Smooth muscle cell (in vitro differentiated cells): Measurements from ENCODE around the gene PPP2R2D. TPM values are rescaled to one million over a fixed set of nuclear protein-coding genes. Genes with fewer than 3 reads are reported as not detected.

Experiments
- DNase-seq: peaks from one replicate; lab custom pipeline; 2025; ENCODE audit not compliant: unreplicated experiment; lab: John Stamatoyannopoulos, UW
- H2AFZ ChIP-seq: fragments of 200-600 bp; sonication (generic); 2 replicates; pipeline ENCODE4 v1.6.0; 2016; ENCODE audit warnings: antibody characterized with exemption, low read depth, mild to moderate bottlenecking
- H3F3A ChIP-seq: fragments of 200-600 bp; sonication (generic); 2 replicates; pipeline ENCODE4 v1.6.0; 2017; ENCODE audit warnings: antibody characterized with exemption, low read depth
- H3K27ac ChIP-seq: fragments of 200-600 bp; sonication (generic); 2 replicates; pipeline ENCODE4 v1.5.1; 2016; ENCODE audit warnings: low read depth, mild to moderate bottlenecking
- H3K27me3 ChIP-seq: fragments of 200-600 bp; sonication (generic); 2 replicates; pipeline ENCODE4 v1.6.1; 2016; ENCODE audit warnings: low read depth, mild to moderate bottlenecking
- H3K36me3 ChIP-seq: fragments of 200-600 bp; sonication (generic); 2 replicates; pipeline ENCODE4 v1.5.1; 2016; ENCODE audit warnings: low read depth
- H3K4me1 ChIP-seq: fragments of 200-600 bp; sonication (generic); 2 replicates; pipeline ENCODE4 v1.5.1; 2016; ENCODE audit warnings: low read depth
- H3K4me2 ChIP-seq: fragments of 200-600 bp; sonication (generic); 2 replicates; pipeline ENCODE4 v1.6.0; 2016; ENCODE audit warnings: mild to moderate bottlenecking
- H3K4me3 ChIP-seq: fragments of 200-600 bp; sonication (generic); 2 replicates; pipeline ENCODE4 v1.5.1; 2016; ENCODE audit warnings: mild to moderate bottlenecking
- H3K79me2 ChIP-seq: fragments of 200-600 bp; sonication (generic); 2 replicates; pipeline ENCODE4 v1.6.0; 2016; ENCODE audit warnings: low read depth, mild to moderate bottlenecking
- H3K9ac ChIP-seq: fragments of 200-600 bp; sonication (generic); 2 replicates; pipeline ENCODE4 v1.6.0; 2016; ENCODE audit warnings: low read depth
- H3K9me3 ChIP-seq: fragments of 200-600 bp; sonication (generic); replicated peaks from 2 replicates; pipeline ENCODE4 v1.5.1; 2016; ENCODE audit warnings: low read depth
- H4K20me1 ChIP-seq: fragments of 200-600 bp; sonication (generic); 2 replicates; pipeline ENCODE4 v1.6.0; 2016; ENCODE audit warnings: low read depth
- WGBS: methylation state at CpG from one replicate; pipeline ENCODE4 v1.1.7; 2016; ENCODE audit warnings: low lambda C conversion rate; 5-methylcytosine and 5-hydroxymethylcytosine counted together
- polyA plus RNA-seq: library from polyadenylated mRNA; unstranded; fragments of >200 nt; fragmentation: Nextera tagmentation; extraction: Ambion mirVana; gene quantifications from 2 replicates; pipeline ENCODE4 v1.2.1, GENCODE V29; 2016
- total RNA-seq: library from RNA; depleted of rRNA; stranded (reverse); fragments of >200 nt; gene quantifications from 2 replicates; pipeline ENCODE4 v1.2.3, GENCODE V29; 2014
- TF ChIP-seq, protein P1 (sequence below): fragments of 200-600 bp; sonication (generic); IDR thresholded peaks from 2 replicates; pipeline ENCODE4 v1.5.1; 2017; ENCODE audit warnings: borderline replicate concordance, mild to moderate bottlenecking, antibody characterized with exemption; ENCODE audit not compliant: insufficient read depth, poor library complexity, severe bottlenecking

PPP2R2D gene
- total and polyA plus RNA-seq, 2 experiments from 2014 or later: 22.5 to 27.1 TPM

DNA sequence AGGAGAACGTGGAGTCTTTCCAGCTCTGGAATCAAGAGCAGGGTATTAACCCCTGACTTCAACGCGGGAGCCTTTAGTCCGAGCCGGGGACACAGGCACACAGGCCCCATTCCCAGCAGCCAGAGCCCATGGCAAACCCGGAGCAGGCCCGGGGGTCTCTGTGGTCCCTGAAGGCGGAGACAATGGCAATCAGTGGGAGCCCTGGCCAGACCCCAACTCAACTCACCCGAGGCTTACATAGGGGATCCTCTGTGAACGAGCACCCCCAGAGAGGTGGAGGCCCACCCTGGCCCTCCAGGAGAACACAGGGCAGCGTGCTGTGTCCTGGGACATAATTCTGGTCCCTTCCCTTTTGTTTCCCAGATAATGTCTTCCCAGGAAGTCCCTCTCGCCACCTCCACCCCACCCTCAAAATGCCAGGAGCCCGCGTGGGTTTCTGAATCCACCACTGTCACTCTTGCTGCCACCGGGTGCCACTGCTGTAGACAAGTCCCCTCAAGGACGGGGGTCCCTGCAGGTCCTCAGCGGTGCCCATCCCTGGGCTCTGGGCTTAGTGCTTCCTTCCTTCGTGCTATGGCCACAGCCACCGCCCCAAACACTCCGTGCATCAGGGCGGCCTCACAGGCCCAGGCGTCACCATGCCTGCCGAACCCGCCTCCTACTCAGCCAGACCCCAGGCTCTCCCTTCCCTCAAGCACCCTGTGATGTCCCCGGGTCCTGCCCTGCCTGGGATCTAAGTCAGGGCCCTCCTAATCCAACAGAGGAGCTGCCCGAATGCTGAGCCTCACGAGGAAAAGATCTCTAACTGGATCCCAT is 28.6 kb upstream of the PPP2R2D start:
- Histone ChIP-seq H3K27me3 (no peaks in the 10 kb centered on the region), H3K4me2 (no peak overlapping the region), H3F3A (no peaks in the 10 kb centered on the region), H3K36me3 (no peaks in the 10 kb centered on the region), H3K9ac (no peak overlapping the region), H3K79me2 (no peaks in the 10 kb centered on the region), H2AFZ (no peak overlapping the region), H3K27ac (no peak overlapping the region), H3K4me3 (no peak overlapping the region), H4K20me1 (no peaks in the 10 kb centered on the region), H3K9me3 (no peaks in the 10 kb centered on the region), H3K4me1 (no peaks in the 10 kb centered on the region)
- TF ChIP-seq, protein P1, sequence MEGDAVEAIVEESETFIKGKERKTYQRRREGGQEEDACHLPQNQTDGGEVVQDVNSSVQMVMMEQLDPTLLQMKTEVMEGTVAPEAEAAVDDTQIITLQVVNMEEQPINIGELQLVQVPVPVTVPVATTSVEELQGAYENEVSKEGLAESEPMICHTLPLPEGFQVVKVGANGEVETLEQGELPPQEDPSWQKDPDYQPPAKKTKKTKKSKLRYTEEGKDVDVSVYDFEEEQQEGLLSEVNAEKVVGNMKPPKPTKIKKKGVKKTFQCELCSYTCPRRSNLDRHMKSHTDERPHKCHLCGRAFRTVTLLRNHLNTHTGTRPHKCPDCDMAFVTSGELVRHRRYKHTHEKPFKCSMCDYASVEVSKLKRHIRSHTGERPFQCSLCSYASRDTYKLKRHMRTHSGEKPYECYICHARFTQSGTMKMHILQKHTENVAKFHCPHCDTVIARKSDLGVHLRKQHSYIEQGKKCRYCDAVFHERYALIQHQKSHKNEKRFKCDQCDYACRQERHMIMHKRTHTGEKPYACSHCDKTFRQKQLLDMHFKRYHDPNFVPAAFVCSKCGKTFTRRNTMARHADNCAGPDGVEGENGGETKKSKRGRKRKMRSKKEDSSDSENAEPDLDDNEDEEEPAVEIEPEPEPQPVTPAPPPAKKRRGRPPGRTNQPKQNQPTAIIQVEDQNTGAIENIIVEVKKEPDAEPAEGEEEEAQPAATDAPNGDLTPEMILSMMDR: no peak
- 94% methylated on average over 27 of the region's 27 CpGs for WGBS
- no peak for DNase-seq

DNA sequence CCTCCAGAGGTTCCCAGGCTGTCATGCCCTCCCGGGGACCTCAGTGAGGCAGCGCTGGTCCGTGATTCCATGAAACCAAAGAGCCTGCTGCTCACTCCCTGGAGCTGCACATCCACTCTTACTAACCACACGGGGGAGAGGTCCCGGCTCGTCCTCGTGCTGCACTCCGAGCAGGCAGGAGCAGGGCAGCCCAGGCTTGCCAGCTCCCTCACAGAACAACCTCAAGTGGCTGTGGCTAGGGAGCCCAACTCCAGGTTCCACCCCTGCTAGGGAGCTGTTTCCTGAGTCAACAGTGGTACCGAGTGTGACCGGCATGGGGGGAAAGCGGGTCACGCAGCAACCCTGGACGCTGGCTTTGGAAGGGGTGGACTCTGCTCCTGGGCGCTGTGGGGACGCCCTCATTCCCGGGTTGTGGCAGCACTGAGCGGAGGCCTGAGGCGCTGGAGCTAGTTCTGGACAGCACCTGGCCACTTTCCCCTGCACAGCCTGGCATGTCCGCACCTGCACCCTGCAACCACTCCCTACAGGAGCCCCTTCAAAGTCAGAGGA is 27.9 kb upstream of the PPP2R2D start:
- Histone ChIP-seq H3K4me1 (no peaks in the 10 kb centered on the region), H2AFZ (no peak overlapping the region), H3K9ac (no peak overlapping the region), H3K36me3 (no peaks in the 10 kb centered on the region), H4K20me1 (no peaks in the 10 kb centered on the region), H3K4me3 (no peak overlapping the region), H3F3A (no peaks in the 10 kb centered on the region), H3K9me3 (no peaks in the 10 kb centered on the region), H3K27ac (no peak overlapping the region), H3K79me2 (no peaks in the 10 kb centered on the region), H3K4me2 (no peak overlapping the region), H3K27me3 (no peaks in the 10 kb centered on the region)
- WGBS: 83% methylated on average over 19 of the region's 19 CpGs
- TF ChIP-seq, protein P1: no peak
- no peak for DNase-seq

DNA sequence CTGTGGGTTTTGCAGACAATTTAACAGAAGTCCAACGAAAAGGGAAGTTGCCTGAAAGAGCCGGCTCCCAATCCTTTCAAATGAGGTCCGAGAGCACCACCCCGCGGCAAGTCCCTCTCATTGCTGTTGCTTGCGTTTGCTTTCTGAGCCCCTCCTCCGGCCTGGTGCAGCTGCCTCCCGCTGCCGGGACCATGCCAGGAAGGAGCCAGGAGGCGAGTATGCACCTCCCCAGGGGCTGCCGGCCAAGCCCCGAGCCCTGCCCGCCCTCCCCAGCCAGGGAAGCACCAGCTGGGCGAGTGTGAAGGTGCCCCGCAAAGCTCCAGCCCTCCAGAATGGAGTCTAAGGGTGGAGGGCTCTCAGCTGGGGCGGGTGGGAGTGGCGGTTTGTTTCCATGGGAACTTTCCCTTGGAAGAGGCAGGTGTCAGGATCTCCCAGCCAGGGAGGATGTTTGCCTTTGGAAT is 25.8 kb upstream of the PPP2R2D start:
- Histone ChIP-seq H3K4me2 (peak overlapping the region; percentile 60), H3K4me3 (peak overlapping the region; percentile 24), H2AFZ (peak overlapping the region; percentile 33), H3K79me2 (no peaks in the 10 kb centered on the region), H3K9ac (no peak overlapping the region), H3K27me3 (no peaks in the 10 kb centered on the region), H3F3A (no peaks in the 10 kb centered on the region), H3K9me3 (no peaks in the 10 kb centered on the region), H3K27ac (no peak overlapping the region), H4K20me1 (no peaks in the 10 kb centered on the region), H3K4me1 (no peaks in the 10 kb centered on the region), H3K36me3 (no peaks in the 10 kb centered on the region)
- TF ChIP-seq, protein P1: peak; percentile 78
- peak; percentile 20 for DNase-seq
- WGBS: 2% methylated on average over 9 of the region's 17 CpGs
